ENCODE results near the gene NSF.

DNA sequence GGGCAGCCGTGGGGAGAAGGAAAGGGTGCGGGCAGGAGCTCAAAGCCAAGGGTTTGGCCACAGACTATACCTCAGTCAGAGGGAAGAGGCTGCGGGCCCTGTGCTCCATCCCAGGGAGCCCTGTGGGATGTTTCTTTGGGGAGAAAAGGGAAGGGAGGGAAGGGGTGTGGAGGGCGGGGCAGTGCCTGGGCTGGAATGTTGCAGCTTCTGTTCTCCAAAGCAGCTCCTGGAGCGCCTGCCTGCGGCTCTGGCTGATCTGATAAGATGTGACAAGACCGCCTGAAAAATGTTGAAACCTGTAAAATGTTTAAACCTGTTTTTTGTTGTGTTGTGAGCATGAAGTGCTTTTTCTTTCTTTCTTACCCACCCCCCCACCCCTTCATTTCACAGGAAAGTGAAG is 195.2 kb downstream of the NSF start:
- TF ChIP-seq, protein P1, sequence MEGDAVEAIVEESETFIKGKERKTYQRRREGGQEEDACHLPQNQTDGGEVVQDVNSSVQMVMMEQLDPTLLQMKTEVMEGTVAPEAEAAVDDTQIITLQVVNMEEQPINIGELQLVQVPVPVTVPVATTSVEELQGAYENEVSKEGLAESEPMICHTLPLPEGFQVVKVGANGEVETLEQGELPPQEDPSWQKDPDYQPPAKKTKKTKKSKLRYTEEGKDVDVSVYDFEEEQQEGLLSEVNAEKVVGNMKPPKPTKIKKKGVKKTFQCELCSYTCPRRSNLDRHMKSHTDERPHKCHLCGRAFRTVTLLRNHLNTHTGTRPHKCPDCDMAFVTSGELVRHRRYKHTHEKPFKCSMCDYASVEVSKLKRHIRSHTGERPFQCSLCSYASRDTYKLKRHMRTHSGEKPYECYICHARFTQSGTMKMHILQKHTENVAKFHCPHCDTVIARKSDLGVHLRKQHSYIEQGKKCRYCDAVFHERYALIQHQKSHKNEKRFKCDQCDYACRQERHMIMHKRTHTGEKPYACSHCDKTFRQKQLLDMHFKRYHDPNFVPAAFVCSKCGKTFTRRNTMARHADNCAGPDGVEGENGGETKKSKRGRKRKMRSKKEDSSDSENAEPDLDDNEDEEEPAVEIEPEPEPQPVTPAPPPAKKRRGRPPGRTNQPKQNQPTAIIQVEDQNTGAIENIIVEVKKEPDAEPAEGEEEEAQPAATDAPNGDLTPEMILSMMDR (IDR thresholded peaks at IDR 0.05): no peak
- TF ChIP-seq POLR2A (IDR thresholded peaks at IDR 0.05): no peak

Data from Peyer's patch (tissue), 4 donors.